CD8-positive, alpha-beta memory T cell (primary cell): ENCODE results near the gene ZNF429. TPM values are rescaled to one million over a fixed set of nuclear protein-coding genes. Genes with fewer than 3 reads are reported as not detected.

ENCODE experiments used
- polyA plus RNA-seq: library from polyadenylated mRNA; unstranded; fragments of 300-500 nt; fragmentation: Illumina TruSeq; gene quantifications from one replicate; pipeline ENCODE4 v1.2.3, GENCODE V29; 2021
- total RNA-seq, 2 experiments: library from RNA; stranded (reverse); gene quantifications; one replicate each; pipeline ENCODE4 v1.2.3, GENCODE V29; 2021

Gene ZNF429
- total and polyA plus RNA-seq, 3 experiments from 2014 or later = 8.5 to 34.3 (median 9.0) TPM

Other genes starting within 250 kb of the ZNF429 start
- 10 to 100 TPM; 11.5 to 13.3 TPM for gene ZNF708, start 176.2 kb upstream of the ZNF429 start, total RNA-seq
- 8.0 TPM for gene ZNF708, start 176.2 kb upstream of the ZNF429 start, polyA plus RNA-seq
- 1 to 10 TPM; 8.3 to 8.4 TPM for gene ZNF738, start 146.6 kb upstream of the ZNF429 start, total RNA-seq
- 4.2 TPM for gene ZNF738, start 146.6 kb upstream of the ZNF429 start, polyA plus RNA-seq
- gene ZNF493, start 108.5 kb upstream of the ZNF429 start, total RNA-seq = 10 to 100 TPM; 13.3 to 15.1 TPM
- gene ZNF493, start 108.5 kb upstream of the ZNF429 start, polyA plus RNA-seq = 15.7 TPM